Pons (tissue), 1 donor: Measurements from ENCODE around the gene CCNI.
"Not testable (repeated sequence)": the region's sequence is repeated elsewhere in the genome, so short reads cannot be mapped to it uniquely, and the experiment has no call there.

Experiments used
- DNase-seq: peaks from one replicate; pipeline ENCODE4 v3.0.0-alpha.2; 2016; ENCODE audit warnings: low spot score

CCNI gene

GRCh38 chr4:77040854-77041725 is 34.7 kb downstream of the CCNI start:
- DNase-seq = no peak

DNA sequence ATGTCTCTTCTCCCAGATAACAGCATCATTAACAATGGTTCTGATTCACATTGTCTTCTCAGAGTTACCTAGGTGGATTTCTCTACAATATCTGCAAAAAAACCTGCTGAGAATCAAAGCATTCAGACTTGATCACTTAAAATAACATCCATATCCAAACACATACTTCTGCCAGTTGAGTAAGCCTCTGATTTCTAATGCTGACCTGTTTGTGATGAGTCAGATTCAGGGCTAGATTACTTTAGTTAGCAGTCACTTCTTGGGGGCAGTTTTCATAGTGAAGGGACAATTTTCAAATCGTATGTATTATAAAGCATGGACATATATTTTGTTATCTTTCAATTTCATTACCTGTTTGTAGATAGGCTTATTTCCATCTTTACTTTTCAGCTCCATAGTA is 35.5 kb downstream of the CCNI start:
- DNase-seq = no peak

DNA sequence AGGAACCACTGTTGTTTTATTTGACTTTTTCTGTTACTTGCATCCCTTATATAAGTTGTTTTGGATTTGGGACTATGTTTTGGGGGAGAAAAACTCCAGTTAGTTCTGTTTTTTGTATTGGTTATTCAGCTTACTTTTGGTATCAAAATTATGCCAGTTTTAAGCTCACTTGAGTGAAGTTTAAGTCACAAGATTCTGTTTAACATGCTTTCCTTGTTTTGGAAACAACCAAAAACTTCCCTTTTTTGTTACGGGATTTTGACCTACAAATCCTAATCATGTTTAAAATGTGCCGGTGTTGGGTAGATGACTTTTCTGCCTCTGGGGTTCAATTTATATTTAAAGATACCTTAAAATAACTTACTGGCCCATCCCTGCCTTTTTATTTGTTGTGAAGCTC is 36.0 kb downstream of the CCNI start:
- no peak for DNase-seq

- no peak for DNase-seq
Measured at GRCh38 chr4:77037736-77038135, 38.1 kb downstream of the CCNI start.

- not testable (repeated sequence) for DNase-seq
Measured at GRCh38 chr4:77037168-77037567, 38.6 kb downstream of the CCNI start.

DNA sequence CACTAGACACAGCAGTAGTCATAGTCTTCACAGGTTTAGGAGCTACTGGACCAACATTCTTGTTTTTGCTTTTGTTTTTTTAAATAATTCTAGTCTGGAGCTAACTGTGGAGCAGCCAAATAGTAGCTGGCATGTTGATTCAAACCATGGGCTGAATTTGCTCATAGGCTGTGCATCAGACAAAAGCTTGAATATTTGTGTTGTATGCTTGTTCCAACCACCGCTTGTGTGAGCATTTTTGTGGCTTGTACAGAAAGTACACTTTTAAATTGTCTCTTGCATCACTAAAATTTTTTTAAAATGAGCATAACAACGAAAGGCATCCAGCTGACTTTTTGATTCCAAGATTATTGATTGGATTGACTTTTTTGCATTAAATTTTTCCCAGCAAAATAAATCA is 39.6 kb downstream of the CCNI start:
- DNase-seq = no peak

DNA sequence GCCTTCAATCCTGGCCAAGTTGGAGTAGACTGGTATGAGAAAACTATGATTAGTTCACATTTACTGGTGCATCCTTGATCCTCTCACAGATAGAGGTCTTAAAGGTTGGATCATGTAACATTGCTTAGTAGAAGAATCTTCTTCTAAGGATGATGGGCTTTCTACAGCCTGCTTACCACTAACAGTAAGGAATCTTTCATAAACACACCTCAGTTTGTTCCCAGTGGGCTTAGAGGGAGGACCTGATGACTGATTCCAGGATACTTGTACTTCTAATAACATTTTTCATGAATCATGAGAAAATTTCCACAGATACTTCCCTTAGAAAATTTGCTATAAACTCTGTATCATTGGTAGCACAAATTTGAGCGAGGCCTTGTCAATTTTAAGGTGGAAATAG is 40.6 kb downstream of the CCNI start:
- no peak for DNase-seq

- no peak for DNase-seq
Measured at GRCh38 chr4:77031544-77031943, 44.2 kb downstream of the CCNI start.

DNA sequence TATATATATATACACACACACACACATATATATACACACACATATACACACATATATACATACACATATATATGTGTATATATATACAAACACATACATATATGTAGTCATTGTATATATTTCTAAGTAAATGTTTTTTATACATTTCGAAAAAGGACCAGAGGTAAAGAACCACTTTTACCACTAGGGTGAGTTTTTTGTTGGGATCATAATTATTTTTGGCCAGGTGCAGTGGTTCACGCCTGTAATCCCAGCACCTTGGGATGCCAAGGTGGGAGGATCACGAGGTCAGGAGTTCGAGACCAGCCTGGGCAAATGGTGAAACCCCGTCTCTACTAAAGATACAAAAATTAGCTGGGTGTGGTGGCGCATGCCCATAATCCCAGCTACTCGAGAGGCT is 46.0 kb downstream of the CCNI start:
- not testable (repeated sequence) for DNase-seq

GRCh38 chr4:77028246-77028645 is 47.5 kb downstream of the CCNI start:
- DNase-seq = no peak

- no peak for DNase-seq
Measured at GRCh38 chr4:77026322-77026704, 49.5 kb downstream of the CCNI start.

DNA sequence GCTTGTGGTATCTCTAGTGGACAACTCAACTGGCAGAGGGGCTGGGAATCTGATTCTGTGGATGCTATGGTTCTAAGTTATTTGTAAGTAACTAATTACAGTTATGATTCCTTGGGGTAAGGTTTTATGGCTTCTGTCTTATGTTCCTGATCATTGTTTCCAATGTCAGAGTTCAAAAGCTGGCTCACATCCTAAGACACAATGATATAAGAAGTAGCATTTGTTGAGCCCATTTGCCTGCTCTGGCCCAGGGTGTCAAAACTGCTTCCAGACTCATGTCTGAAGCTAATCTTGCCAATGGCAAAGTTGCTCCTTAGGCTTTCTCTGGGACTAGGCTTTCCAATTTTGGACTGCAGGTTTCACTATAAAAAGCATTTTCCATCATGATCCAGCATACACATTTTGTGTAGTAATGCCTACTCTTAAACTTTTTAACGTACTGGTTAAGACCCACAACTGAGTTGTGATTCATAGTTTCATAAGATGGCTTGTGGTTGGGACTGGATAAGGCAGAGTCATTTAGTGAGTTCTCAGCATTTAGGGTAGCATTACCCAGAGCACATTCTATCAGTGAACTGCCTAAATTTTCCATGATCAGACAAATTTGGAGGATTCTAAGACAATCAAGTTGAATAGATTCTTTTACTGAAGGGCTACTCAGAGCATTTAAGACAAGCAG is 50.0 kb downstream of the CCNI start:
- no peak for DNase-seq

DNA sequence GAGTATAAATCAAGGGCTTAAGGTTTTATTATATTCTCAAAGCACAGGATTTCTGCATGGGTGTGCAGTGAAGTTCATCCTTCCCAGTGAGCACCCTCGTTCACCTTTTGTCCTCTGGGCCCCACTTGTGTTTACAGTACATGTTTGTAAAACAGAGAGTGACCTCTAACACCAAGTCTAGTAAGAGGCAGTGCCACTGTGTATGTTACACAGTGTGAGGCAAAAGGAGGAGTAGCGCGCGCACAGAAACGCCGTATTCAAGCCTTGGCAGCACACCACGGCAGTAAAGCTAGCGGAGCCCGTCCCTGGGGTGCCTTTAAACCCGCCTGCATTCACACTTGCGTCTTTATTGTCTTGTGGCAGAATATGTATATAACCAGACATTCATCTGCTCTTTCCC is 51.9 kb downstream of the CCNI start:
- no peak for DNase-seq

- DNase-seq = no peak
Measured at GRCh38 chr4:77022560-77023179, 53.1 kb downstream of the CCNI start.

GRCh38 chr4:77021614-77022089 is 54.1 kb downstream of the CCNI start:
- DNase-seq = no peak

DNA sequence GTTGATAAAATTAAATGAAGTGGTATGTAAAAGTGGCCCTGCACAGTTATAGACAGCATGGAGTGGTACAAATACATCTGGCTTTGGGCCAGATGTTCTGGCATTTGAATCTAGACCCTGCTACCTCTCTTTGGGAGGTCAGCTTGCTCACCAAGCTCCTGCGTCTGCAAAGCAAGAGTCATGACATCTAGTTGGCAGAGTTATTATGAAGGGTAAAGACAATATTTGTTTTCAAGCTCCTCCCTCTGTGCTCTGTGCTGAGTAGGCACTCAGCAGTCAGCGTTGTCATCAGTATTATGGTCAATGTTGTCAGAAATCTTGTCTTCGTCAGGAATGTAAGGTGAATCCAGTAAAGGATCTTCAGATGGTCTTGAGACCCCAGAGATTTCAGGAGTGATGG is 55.8 kb downstream of the CCNI start:
- DNase-seq = no peak

DNA sequence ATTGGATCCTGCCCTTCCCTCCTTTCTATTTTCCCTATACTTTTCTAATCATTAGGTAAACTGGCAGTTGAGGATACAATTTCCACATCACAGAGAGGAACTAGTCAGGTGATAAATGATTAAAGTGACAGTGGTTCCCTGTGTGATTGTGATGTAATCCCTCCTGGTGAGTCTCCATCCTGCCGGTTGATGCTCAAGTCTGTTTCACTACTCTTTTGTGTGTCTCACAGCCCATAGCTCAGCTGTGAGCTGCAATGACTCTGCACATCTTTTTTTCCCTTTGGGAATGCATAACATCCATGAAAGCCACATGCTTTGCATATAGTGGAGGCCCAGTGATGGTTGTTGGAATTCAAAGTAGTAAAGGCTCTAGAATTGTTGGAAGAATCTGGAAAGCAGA is 60.4 kb downstream of the CCNI start:
- DNase-seq = no peak

DNA sequence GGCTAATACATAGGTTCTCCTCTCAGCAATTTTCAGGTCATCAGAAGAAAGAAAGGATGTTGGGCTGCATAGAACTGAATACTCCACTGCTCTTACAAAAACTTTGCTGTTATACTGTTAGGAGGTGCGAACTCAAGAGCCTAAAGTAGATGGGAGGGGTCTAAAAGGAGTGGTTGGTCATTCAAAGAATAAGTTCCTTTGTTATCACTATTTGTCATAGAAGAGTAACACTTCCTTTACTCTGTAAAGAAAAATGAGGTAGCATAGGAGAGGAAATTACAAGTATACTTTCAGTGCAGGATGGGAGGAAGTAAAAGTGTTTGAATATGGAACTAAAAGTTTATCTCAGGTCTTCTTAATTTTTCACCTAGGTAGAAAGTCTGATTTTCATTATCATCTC is 61.5 kb downstream of the CCNI start:
- DNase-seq = no peak

DNA sequence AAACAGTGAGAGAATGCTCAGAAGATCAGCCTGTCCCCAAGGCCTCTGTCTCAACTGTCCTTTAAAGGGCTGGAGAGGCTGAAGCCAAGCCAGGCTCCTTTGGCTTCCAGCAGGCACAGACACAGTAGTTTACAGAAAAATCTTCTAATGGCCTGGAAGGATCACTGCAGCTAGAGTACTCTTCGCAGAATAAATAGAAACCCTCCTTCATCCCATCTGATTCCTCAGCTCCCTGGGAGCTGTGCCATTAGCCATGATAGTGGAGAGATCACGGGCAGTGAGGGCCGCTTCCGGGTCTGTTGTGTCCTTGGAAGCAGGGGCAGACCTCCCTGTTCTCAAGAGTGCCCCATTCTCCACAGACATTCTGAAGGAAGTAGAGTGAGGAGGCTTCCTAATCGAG is 63.1 kb downstream of the CCNI start:
- peak; percentile 35 for DNase-seq

- no peak for DNase-seq
Measured at GRCh38 chr4:77010841-77011354, 64.9 kb downstream of the CCNI start.

DNA sequence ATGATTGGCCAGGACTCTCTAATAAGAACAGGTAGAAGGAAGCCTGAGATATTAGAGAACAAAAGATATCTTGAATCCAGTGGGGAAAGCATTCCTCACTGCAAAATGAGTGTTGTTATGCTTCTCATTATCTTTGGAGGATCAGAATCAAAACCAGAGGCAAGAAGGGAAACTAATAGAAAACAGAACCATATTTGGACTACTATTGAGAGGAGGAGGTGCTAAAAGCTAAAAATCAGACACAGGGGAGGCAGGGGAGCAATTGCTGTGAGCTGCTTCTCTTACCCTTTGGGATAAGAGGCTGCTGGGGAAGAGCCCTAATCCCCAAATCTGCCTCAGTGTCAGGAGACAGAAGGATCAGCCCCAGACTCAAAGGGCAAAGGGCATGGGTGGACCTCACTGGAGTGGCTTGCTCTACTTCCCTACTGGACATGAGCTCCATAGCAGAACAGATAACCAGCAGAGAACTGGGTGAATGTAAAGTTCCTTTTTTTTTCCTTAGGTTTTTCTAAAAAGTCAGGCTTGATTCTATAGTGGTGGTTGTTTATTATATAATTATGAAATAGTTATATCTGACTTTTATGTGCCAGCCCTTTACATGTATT is 66.2 kb downstream of the CCNI start:
- DNase-seq = no peak
